GM12892 (cell line): ENCODE results near the gene HTR4.

Experiments
- POLR2A ChIP-seq: IDR thresholded peaks from 2 replicates; pipeline ENCODE4 v1.6.1; 2011; ENCODE audit warnings: low read depth, low read length, control low read depth
- POLR2AphosphoS5 ChIP-seq: IDR thresholded peaks from 2 replicates; pipeline ENCODE4 v1.6.1; 2011; ENCODE audit warnings: low read depth, low read length, control low read depth

- no peak for TF ChIP-seq POLR2AphosphoS5
- TF ChIP-seq POLR2A: no peak
These were observed 34.5 kb upstream of the HTR4 start for GRCh38 chr5:148688787-148689186.
